ENCODE measurements around the gene MTHFD1L.

Gene MTHFD1L

GRCh38 chr6:151136141-151136755 lies 270.7 kb downstream of the MTHFD1L start:
- DNase-seq, result no peak
- no peak for TF ChIP-seq EZH2 (IDR thresholded peaks at IDR 0.05; ENCODE audit: borderline replicate concordance, low read depth, low read length, severe bottlenecking)
- TF ChIP-seq, protein P1, sequence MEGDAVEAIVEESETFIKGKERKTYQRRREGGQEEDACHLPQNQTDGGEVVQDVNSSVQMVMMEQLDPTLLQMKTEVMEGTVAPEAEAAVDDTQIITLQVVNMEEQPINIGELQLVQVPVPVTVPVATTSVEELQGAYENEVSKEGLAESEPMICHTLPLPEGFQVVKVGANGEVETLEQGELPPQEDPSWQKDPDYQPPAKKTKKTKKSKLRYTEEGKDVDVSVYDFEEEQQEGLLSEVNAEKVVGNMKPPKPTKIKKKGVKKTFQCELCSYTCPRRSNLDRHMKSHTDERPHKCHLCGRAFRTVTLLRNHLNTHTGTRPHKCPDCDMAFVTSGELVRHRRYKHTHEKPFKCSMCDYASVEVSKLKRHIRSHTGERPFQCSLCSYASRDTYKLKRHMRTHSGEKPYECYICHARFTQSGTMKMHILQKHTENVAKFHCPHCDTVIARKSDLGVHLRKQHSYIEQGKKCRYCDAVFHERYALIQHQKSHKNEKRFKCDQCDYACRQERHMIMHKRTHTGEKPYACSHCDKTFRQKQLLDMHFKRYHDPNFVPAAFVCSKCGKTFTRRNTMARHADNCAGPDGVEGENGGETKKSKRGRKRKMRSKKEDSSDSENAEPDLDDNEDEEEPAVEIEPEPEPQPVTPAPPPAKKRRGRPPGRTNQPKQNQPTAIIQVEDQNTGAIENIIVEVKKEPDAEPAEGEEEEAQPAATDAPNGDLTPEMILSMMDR (IDR thresholded peaks at IDR 0.05; ENCODE audit: borderline replicate concordance, extremely low read depth, low read length, poor library complexity, severe bottlenecking), result no peak
- Histone ChIP-seq H3K36me3 (ENCODE audit: insufficient read depth, low read length) (no peaks in the 10 kb centered on the region), H4K20me1 (ENCODE audit: insufficient read depth, low read length) (no peaks in the 10 kb centered on the region), H3K4me2 (ENCODE audit: insufficient read depth, low read length) (no peak overlapping the region), H3K9me3 (ENCODE audit: insufficient read depth, low read length, severe bottlenecking) (no peaks in the 10 kb centered on the region), H3K27me3 (ENCODE audit: insufficient read depth, low read length, poor library complexity) (no peaks in the 10 kb centered on the region), H3K79me2 (ENCODE audit: insufficient read depth, low read length) (no peaks in the 10 kb centered on the region), H2AFZ (ENCODE audit: low read depth, low read length) (no peak overlapping the region), H3K4me1 (ENCODE audit: insufficient read depth, low read length) (no peaks in the 10 kb centered on the region), H3K9ac (ENCODE audit: low read depth, low read length) (no peak overlapping the region), H3K27ac (ENCODE audit: low read length) (no peak overlapping the region), H3K4me3 (ENCODE audit: low read depth in 1 of 2, low read length in 2 of 2) (no peak overlapping the region)
- no peak for ATAC-seq (ENCODE audit: insufficient read depth, low read depth)

- DNase-seq, result no peak
- no peak overlapping the region for H3K4me2 ChIP-seq (ENCODE audit: insufficient read depth, low read length)
- ATAC-seq (ENCODE audit: insufficient read depth, low read depth), result no peak
These were observed 272.0 kb downstream of the MTHFD1L start for GRCh38 chr6:151137542-151137941.

DNA sequence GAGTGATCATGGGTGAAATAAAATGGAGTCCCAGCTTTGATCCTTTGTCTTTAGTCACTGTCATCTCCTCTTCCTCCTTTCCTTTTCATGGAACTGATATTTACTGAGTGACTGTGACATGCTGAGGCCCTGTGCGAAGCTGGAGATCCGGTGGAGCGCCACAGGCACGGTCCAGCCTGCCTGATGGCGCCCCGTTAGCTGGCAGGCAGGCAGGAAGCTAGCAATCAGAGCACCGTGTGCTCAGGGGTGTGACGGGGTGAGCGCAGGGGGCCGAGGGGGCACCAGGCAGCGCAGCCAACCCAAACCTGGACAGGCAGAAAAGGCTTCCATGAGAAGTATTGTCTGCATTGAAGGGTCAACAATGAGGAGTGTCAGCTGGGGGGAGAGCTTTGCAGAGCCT lies 274.0 kb downstream of the MTHFD1L start:
- Histone ChIP-seq H3K27me3 (ENCODE audit: insufficient read depth, low read length, poor library complexity) (no peaks in the 10 kb centered on the region), H3K79me2 (ENCODE audit: insufficient read depth, low read length) (no peaks in the 10 kb centered on the region), H3K4me1 (ENCODE audit: insufficient read depth, low read length) (no peaks in the 10 kb centered on the region), H3K27ac (ENCODE audit: low read length) (no peak overlapping the region), H3K4me2 (ENCODE audit: insufficient read depth, low read length) (no peak overlapping the region), H2AFZ (ENCODE audit: low read depth, low read length) (no peak overlapping the region), H3K9ac (ENCODE audit: low read depth, low read length) (no peak overlapping the region), H4K20me1 (ENCODE audit: insufficient read depth, low read length) (no peaks in the 10 kb centered on the region), H3K9me3 (ENCODE audit: insufficient read depth, low read length, severe bottlenecking) (no peaks in the 10 kb centered on the region), H3K4me3 (ENCODE audit: low read depth in 1 of 2, low read length in 2 of 2) (no peak overlapping the region), H3K36me3 (ENCODE audit: insufficient read depth, low read length) (no peaks in the 10 kb centered on the region)
- ATAC-seq (ENCODE audit: insufficient read depth, low read depth) (no peak), DNase-seq (no peak)
- TF ChIP-seq, protein P1 (IDR thresholded peaks at IDR 0.05; ENCODE audit: borderline replicate concordance, extremely low read depth, low read length, poor library complexity, severe bottlenecking), result no peak
- TF ChIP-seq EZH2 (IDR thresholded peaks at IDR 0.05; ENCODE audit: borderline replicate concordance, low read depth, low read length, severe bottlenecking), result no peak

More at GRCh38 chr6:151137542-151137941, 272.0 kb downstream of the MTHFD1L start:
- Histone ChIP-seq H3K9me3 (ENCODE audit: insufficient read depth, low read length, severe bottlenecking) (no peaks in the 10 kb centered on the region), H3K27ac (ENCODE audit: low read length) (no peak overlapping the region), H3K36me3 (ENCODE audit: insufficient read depth, low read length) (no peaks in the 10 kb centered on the region), H3K4me3 (ENCODE audit: low read depth in 1 of 2, low read length in 2 of 2) (no peak overlapping the region), H4K20me1 (ENCODE audit: insufficient read depth, low read length) (no peaks in the 10 kb centered on the region), H3K27me3 (ENCODE audit: insufficient read depth, low read length, poor library complexity) (no peaks in the 10 kb centered on the region), H3K79me2 (ENCODE audit: insufficient read depth, low read length) (no peaks in the 10 kb centered on the region), H3K9ac (ENCODE audit: low read depth, low read length) (no peak overlapping the region), H3K4me1 (ENCODE audit: insufficient read depth, low read length) (no peaks in the 10 kb centered on the region), H2AFZ (ENCODE audit: low read depth, low read length) (no peak overlapping the region)
- TF ChIP-seq EZH2 (IDR thresholded peaks at IDR 0.05; ENCODE audit: borderline replicate concordance, low read depth, low read length, severe bottlenecking), result no peak
- TF ChIP-seq, protein P1 (IDR thresholded peaks at IDR 0.05; ENCODE audit: borderline replicate concordance, extremely low read depth, low read length, poor library complexity, severe bottlenecking), result no peak

Data from DND-41 (cell line).